PC-9 (cell line): ENCODE data around the gene CA6. TPM values are rescaled to one million over a fixed set of nuclear protein-coding genes. Genes with fewer than 3 reads are reported as not detected.
"Not testable (repeated sequence)": the region's sequence is repeated elsewhere in the genome, so short reads cannot be mapped to it uniquely, and the experiment has no call there.

ENCODE experiments used
- BruUV-seq: library from RNA; stranded (reverse); fragments of 400-500 nt; replicated peaks from 2 replicates; lab custom pipeline; 2021; lab: Mats Ljungman, UMichigan
- CTCF ChIA-PET: fragments of 300-600 bp; sonication (Branson Sonifier 250); formaldehyde crosslinking; loops from one replicate; lab custom pipeline; 2022; ENCODE audit warnings: antibody characterized with exemption; lab: Charles Lee
- POLR2A ChIA-PET: fragments of 300-600 bp; sonication (Branson Sonifier 250); formaldehyde crosslinking; loops from one replicate; lab custom pipeline; 2022; ENCODE audit warnings: antibody characterized with exemption; ENCODE audit not compliant: unreplicated experiment; lab: Charles Lee
- DNase-seq, 2 experiments: peaks; one replicate each; pipeline versions ENCODE4 v3.0.0 to v3.0.0-alpha.2; 2015 to 2022; ENCODE audit warnings: mixed read lengths in 1 of 2
- H2AFZ ChIP-seq: fragments of 200-600 bp; sonication (generic); 2 replicates; pipeline ENCODE4 v1.8.1; 2017; ENCODE audit warnings: antibody characterized with exemption
- H3F3A ChIP-seq: fragments of 200-600 bp; sonication (generic); 2 replicates; pipeline ENCODE4 v1.8.1; 2017; ENCODE audit warnings: antibody characterized with exemption, mild to moderate bottlenecking, low read depth; ENCODE audit not compliant: insufficient read depth
- H3K27ac ChIP-seq: fragments of 200-600 bp; sonication (generic); 2 replicates; pipeline ENCODE4 v1.6.1; 2016; ENCODE audit warnings: mixed run types
- H3K27me3 ChIP-seq: fragments of 200-600 bp; sonication (generic); 2 replicates; pipeline ENCODE4 v1.6.1; 2016; ENCODE audit warnings: low read depth, mixed run types; ENCODE audit not compliant: insufficient read depth
- H3K36me3 ChIP-seq: fragments of 200-600 bp; sonication (generic); 2 replicates; pipeline ENCODE4 v1.6.1; 2016; ENCODE audit warnings: low read depth, mixed run types
- H3K4me1 ChIP-seq: fragments of 200-600 bp; sonication (generic); replicated peaks from 2 replicates; pipeline ENCODE4 v1.6.1; 2016; ENCODE audit warnings: mixed run types; ENCODE audit not compliant: insufficient read depth
- H3K4me2 ChIP-seq: fragments of 200-600 bp; sonication (generic); 2 replicates; pipeline ENCODE4 v1.6.1; 2017; ENCODE audit warnings: mixed run types
- H3K4me3 ChIP-seq: fragments of 200-600 bp; sonication (generic); 2 replicates; pipeline ENCODE4 v1.6.1; 2016; ENCODE audit warnings: mixed run types
- H3K79me2 ChIP-seq: fragments of 200-600 bp; sonication (generic); 2 replicates; pipeline ENCODE4 v1.6.1; 2017; ENCODE audit warnings: low read depth, mixed run types
- H3K9me2 ChIP-seq: fragments of 200-600 bp; sonication (generic); 2 replicates; pipeline ENCODE4 v1.8.1; 2017; ENCODE audit warnings: mild to moderate bottlenecking; ENCODE audit not compliant: insufficient read depth
- H3K9me3 ChIP-seq: fragments of 200-600 bp; sonication (generic); 2 replicates; pipeline ENCODE4 v1.8.1; 2016; ENCODE audit warnings: low read depth; ENCODE audit not compliant: insufficient read depth
- H4K20me1 ChIP-seq: fragments of 200-600 bp; sonication (generic); 2 replicates; pipeline ENCODE4 v1.8.1; 2017; ENCODE audit not compliant: insufficient read depth
- EZH2 ChIP-seq: fragments of 200-600 bp; sonication (generic); IDR thresholded peaks from 2 replicates; pipeline ENCODE4 v1.8.0; 2017; ENCODE audit warnings: antibody characterized with exemption, low read depth
- intact Hi-C: fragments of 100-400 bp; cut with micrococcal nuclease; formaldehyde crosslinking; loops from one replicate; pipeline ENCODE4 v1.10.0; 2022; ENCODE audit not compliant: unreplicated experiment
- total RNA-seq: library from RNA; stranded (reverse); gene quantifications from 2 replicates; pipeline ENCODE4 v1.2.3, GENCODE V29; 2021
- TF ChIP-seq, protein P1 (sequence below): fragments of 200-600 bp; sonication (generic); conservative IDR thresholded peaks from 2 replicates; pipeline ENCODE4 v1.6.1; 2017; ENCODE audit warnings: mixed run types, antibody characterized with exemption, mild to moderate bottlenecking, moderate library complexity

CA6 gene
- total RNA-seq, 1 experiment from 2014 or later, result not detected

DNA sequence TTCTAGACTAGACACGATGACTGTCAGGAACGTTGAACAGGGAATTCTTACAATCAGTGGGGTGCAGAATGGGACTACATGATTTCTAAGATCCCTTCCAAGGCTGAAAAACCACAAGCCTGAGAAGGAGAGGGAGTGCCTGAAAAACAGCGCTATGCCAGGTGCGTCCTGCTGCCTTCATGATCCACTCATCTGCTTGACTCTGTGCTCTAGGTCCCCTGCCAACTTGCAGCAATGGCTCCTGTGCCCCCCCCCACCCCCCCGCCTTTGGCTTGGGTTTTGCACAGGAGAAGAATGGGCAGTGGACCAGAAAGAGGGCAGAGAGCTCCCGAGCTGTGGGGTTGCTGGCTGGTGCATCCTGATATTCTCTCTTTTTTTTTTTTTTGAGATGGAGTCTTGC is 74.6 kb downstream of the CA6 start:
- H2AFZ ChIP-seq, result no peak overlapping the region
- POLR2A ChIA-PET, result no interaction called here
- H3K9me2 ChIP-seq, result no peaks in the 10 kb centered on the region
- H3K4me3 ChIP-seq, result no peak overlapping the region
- H3K9me3 ChIP-seq, result no peaks in the 10 kb centered on the region
- H3K27me3 ChIP-seq, result no peaks in the 10 kb centered on the region
- intact Hi-C loops, result no loop called here
- no peak for TF ChIP-seq EZH2
- TF ChIP-seq, protein P1, sequence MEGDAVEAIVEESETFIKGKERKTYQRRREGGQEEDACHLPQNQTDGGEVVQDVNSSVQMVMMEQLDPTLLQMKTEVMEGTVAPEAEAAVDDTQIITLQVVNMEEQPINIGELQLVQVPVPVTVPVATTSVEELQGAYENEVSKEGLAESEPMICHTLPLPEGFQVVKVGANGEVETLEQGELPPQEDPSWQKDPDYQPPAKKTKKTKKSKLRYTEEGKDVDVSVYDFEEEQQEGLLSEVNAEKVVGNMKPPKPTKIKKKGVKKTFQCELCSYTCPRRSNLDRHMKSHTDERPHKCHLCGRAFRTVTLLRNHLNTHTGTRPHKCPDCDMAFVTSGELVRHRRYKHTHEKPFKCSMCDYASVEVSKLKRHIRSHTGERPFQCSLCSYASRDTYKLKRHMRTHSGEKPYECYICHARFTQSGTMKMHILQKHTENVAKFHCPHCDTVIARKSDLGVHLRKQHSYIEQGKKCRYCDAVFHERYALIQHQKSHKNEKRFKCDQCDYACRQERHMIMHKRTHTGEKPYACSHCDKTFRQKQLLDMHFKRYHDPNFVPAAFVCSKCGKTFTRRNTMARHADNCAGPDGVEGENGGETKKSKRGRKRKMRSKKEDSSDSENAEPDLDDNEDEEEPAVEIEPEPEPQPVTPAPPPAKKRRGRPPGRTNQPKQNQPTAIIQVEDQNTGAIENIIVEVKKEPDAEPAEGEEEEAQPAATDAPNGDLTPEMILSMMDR, result no peak
- no peak overlapping the region for H3K4me2 ChIP-seq
- DNase-seq, result no peak
- no peaks in the 10 kb centered on the region for H3K79me2 ChIP-seq
- no peak overlapping the region for H3K27ac ChIP-seq
- CTCF ChIA-PET, result no interaction called here
- H3F3A ChIP-seq, result no peaks in the 10 kb centered on the region
- BruUV-seq, result no TSS peak
- H3K4me1 ChIP-seq, result no peaks in the 10 kb centered on the region
- no peaks in the 10 kb centered on the region for H3K36me3 ChIP-seq
- H4K20me1 ChIP-seq, result no peaks in the 10 kb centered on the region

DNA sequence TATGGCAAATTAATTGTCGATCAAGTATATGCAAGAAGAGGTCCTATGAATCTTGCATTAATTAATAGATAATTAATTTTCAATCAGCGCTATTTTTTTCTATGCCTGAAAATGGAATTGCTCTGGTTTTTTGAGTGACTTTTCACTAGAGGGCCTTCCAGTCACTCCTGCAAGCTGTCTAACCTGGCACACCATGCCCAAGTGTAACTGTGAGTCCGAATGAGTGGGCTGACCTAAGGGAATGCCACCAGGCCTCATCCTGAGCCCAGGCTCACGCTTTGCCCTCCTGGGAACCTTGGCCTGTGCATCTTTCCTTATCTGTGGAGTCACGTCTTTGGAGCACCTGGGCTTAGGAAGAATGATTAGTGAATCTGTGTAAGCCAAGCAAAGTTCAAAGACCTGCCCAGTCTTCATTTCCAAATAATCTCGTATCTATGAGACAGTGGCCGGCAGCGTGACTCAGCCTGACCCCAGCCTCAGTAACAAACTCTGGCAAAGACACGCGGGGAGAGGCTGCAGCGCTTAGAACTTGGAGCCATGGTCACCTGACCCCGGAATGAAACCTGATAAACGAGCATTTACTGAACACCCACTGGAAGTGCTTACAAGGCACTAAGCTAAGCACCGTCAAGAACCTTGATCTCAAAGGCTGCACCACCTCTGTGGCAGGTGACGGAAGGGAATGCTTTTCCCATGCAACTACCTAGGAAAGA is 76.5 kb downstream of the CA6 start:
- H4K20me1 ChIP-seq, H3K27ac ChIP-seq, H3K79me2 ChIP-seq, H3K4me1 ChIP-seq, H3K4me3 ChIP-seq, H3K36me3 ChIP-seq, H3F3A ChIP-seq, POLR2A ChIA-PET, BruUV-seq, H2AFZ ChIP-seq, CTCF ChIA-PET, H3K27me3 ChIP-seq, intact Hi-C loops, H3K9me3 ChIP-seq, DNase-seq, H3K4me2 ChIP-seq, H3K9me2 ChIP-seq: not testable (repeated sequence)

DNA sequence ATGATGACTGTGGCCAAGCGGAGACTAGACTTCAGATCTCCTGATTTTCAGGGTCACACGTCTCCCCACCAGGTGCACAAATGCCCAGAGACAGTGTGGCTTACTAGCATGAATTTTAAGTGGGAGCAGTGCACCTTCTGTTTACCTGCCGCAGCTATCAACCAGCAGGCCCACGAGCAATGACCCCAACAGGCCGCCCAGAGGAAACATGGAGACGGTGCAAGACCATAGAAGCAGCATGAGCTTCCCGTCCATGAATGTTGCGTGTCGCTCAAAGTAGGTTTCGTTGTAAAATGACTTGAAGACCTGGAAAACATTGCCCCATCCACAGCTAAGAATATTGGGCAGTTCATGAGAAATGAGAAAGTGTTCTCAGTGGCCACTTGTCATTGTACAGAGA is 77.1 kb downstream of the CA6 start:
- no peaks in the 10 kb centered on the region for H3K36me3 ChIP-seq
- no peak overlapping the region for H3K4me2 ChIP-seq
- ChIA-PET POLR2A (no interaction called here), CTCF (interaction anchor here (0.7 kb wide), 1 partner anchor 42 kb away, joined by 3 read pairs; no protein-coding TSS in a partner anchor)
- H3K79me2 ChIP-seq, result no peaks in the 10 kb centered on the region
- H3K27ac ChIP-seq, result no peak overlapping the region
- no peaks in the 10 kb centered on the region for H3K27me3 ChIP-seq
- H4K20me1 ChIP-seq, result no peaks in the 10 kb centered on the region
- TF ChIP-seq, protein P1, result no peak
- TF ChIP-seq EZH2, result no peak
- H3K9me2 ChIP-seq, result no peaks in the 10 kb centered on the region
- no peaks in the 10 kb centered on the region for H3K4me1 ChIP-seq
- no peaks in the 10 kb centered on the region for H3F3A ChIP-seq
- no TSS peak for BruUV-seq
- H3K4me3 ChIP-seq, result no peak overlapping the region
- no peak overlapping the region for H2AFZ ChIP-seq
- no peak for DNase-seq
- intact Hi-C loops, result no loop called here
- H3K9me3 ChIP-seq, result no peaks in the 10 kb centered on the region

Other genes starting within 250 kb of the CA6 start
- 73.4 and 98.7 TPM in 2 replicates for gene RERE, start 128.2 kb upstream of the CA6 start, total RNA-seq
- gene ENO1, start 67.2 kb upstream of the CA6 start, total RNA-seq, result 1,401 and 1,902 TPM in 2 replicates
- not detected in 2 replicates for gene SLC2A7, start 80.6 kb downstream of the CA6 start, total RNA-seq
- not detected in 2 replicates for gene SLC2A5, start 123.8 kb downstream of the CA6 start, total RNA-seq
- 9.0 and 10.6 TPM in 2 replicates for gene GPR157, start 183.2 kb downstream of the CA6 start, total RNA-seq